Upper lobe of left lung (tissue), 6 donors: Measurements from ENCODE around the gene ALPP. TPM values are rescaled to one million over a fixed set of nuclear protein-coding genes. Genes with fewer than 3 reads are reported as not detected.

Experiments
- ATAC-seq, 2 donors: fragments of 200-7000 bp; cut with Tn5 transposase; one replicate each; pipeline ENCODE4 v1.9.1; 2022; ENCODE audit warnings: mild to moderate bottlenecking in 2 of 2, moderate library complexity in 2 of 2; ENCODE audit not compliant: low FRiP score in 2 of 2
- DNase-seq, 2 donors: peaks; one replicate each; pipeline ENCODE4 v3.0.0-alpha.2; 2019 to 2020
- H3K27ac ChIP-seq, 4 donors: fragments of 200-600 bp; sonication (generic); one replicate each; pipeline ENCODE4 v1.5.1; 2016 to 2019
- H3K27me3 ChIP-seq, 4 donors: fragments of 200-600 bp; sonication (generic); one replicate each; pipeline ENCODE4 v1.5.1; 2017 to 2019
- H3K36me3 ChIP-seq, 4 donors: fragments of 200-600 bp; sonication (generic); one replicate each; pipeline ENCODE4 v1.5.1; 2016 to 2019
- H3K4me1 ChIP-seq, 4 donors: fragments of 200-600 bp; sonication (generic); one replicate each; pipeline ENCODE4 v1.5.1; 2018 to 2019
- H3K4me3 ChIP-seq, 4 donors: fragments of 200-600 bp; sonication (generic); one replicate each; pipeline ENCODE4 v1.5.1; 2017 to 2019; ENCODE audit warnings: mild to moderate bottlenecking in 2 of 4, moderate library complexity in 1 of 4
- H3K9me3 ChIP-seq, 4 donors: fragments of 200-600 bp; sonication (generic); one replicate each; pipeline ENCODE4 v1.5.1; 2018 to 2019
- EP300 ChIP-seq, 4 donors: sonication (generic); formaldehyde crosslinking; IDR thresholded peaks; one replicate each; pipeline ENCODE4 v1.5.1; 2017; ENCODE audit warnings: antibody characterized with exemption in 4 of 4, control low read depth in 2 of 4
- POLR2A ChIP-seq, 4 donors: fragments of 450-650 bp; IDR thresholded peaks; one replicate each; pipeline ENCODE4 v1.5.1; 2016 to 2017; ENCODE audit warnings: antibody characterized with exemption in 4 of 4, mild to moderate bottlenecking in 2 of 4
- POLR2AphosphoS5 ChIP-seq, 2 donors: sonication (generic); formaldehyde crosslinking; IDR thresholded peaks; one replicate each; pipeline ENCODE4 v1.5.1; 2017; ENCODE audit warnings: antibody characterized with exemption in 2 of 2
- WGBS, 2 donors: methylation state at CpG; one replicate each; pipeline ENCODE4 v1.1.5; 2017 to 2018; 5-methylcytosine and 5-hydroxymethylcytosine counted together
- total RNA-seq, 6 donors: library from RNA; depleted of rRNA in 4 of 6; stranded (reverse); fragments of >200 nt in 4 of 6; gene quantifications; one replicate each; pipeline versions ENCODE4 v1.1.0 to v1.2.1, GENCODE V29; 2016 to 2021
- TF ChIP-seq, protein P1 (sequence below), 6 experiments: fragments of 450-650 bp in 4 of 6; fragments of 200-600 bp in 2 of 6; sonication (generic) in 2 of 6; IDR thresholded peaks; one replicate each; pipeline ENCODE4 v1.5.1; 2016 to 2019; ENCODE audit warnings: antibody characterized with exemption in 6 of 6
- donor health status: DM: no; HTN: no; CAD: no; lungs with moderate emphysema.
- donor health status: DM: no; HTN: yes; CAD: no; lungs with severe emphysema.

ALPP gene
- total RNA-seq, 6 donors from 2014 or later: 4.8 to 59.1 (median 30.8) TPM

DNA sequence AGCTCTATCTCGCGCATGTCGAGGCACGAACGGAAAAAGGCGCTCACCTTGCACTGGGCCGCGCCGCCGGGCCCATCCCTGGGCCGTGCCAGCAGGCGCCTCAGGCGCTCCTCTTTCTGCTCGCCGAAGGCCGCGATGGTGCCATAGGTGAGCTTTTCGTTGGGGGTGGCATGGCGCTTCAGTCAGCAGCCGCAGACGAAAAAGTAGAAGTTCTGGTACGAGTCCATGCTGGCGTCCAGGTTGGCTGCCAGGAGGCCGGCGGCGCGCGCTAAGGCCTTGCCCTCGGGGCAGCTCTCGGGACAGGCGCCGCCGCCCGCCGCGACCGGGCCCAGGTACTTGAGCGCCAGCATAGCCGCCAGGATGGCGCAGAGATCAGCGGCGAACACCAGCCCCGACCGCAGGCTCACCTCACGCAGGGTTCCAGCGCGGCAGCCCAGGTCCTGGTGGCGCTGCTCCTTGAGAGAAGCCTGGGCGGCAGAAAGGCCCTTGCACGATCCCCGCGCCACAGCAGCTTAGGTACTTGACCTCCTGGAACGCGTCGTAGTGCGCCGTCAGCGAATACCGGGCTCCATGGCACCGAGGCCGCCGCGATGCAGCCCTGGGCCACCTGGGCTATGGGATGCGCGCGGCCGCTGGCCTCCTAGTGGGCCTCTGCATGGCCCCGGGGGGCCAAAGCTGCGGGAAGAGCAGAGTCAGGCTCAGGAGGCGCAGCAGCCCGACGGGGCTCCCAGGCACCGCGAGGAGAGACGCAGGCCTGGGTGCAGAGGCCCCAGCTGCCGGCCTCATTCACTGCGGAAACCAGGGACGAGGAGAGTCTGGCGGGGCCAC is 40.9 kb downstream of the ALPP start:
- peaks cover 0 to 33% (median 14%) of the 10 kb centered on the region in 4 donors for H3K27me3 ChIP-seq
- peaks cover 0 to 10% (median 0%) of the 10 kb centered on the region in 4 donors for H3K9me3 ChIP-seq
- TF ChIP-seq, protein P1, sequence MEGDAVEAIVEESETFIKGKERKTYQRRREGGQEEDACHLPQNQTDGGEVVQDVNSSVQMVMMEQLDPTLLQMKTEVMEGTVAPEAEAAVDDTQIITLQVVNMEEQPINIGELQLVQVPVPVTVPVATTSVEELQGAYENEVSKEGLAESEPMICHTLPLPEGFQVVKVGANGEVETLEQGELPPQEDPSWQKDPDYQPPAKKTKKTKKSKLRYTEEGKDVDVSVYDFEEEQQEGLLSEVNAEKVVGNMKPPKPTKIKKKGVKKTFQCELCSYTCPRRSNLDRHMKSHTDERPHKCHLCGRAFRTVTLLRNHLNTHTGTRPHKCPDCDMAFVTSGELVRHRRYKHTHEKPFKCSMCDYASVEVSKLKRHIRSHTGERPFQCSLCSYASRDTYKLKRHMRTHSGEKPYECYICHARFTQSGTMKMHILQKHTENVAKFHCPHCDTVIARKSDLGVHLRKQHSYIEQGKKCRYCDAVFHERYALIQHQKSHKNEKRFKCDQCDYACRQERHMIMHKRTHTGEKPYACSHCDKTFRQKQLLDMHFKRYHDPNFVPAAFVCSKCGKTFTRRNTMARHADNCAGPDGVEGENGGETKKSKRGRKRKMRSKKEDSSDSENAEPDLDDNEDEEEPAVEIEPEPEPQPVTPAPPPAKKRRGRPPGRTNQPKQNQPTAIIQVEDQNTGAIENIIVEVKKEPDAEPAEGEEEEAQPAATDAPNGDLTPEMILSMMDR (IDR thresholded peaks at IDR 0.05): no peak
- TF ChIP-seq EP300 (IDR thresholded peaks at IDR 0.05): no peak
- no peak for TF ChIP-seq POLR2A (IDR thresholded peaks at IDR 0.05)
- no peak for TF ChIP-seq POLR2AphosphoS5 (IDR thresholded peaks at IDR 0.05)
- peak overlapping the region in 3 of 4 donors; percentile 26 to 41 (median 39) for H3K4me3 ChIP-seq
- H3K4me1 ChIP-seq: peaks cover 13 to 32% (median 28%) of the 10 kb centered on the region in 4 donors
- ATAC-seq: peak in 1 of 2 donors; percentile 7
- H3K36me3 ChIP-seq: no peaks in the 10 kb centered on the region
- H3K27ac ChIP-seq: peak overlapping the region in 2 of 4 donors; percentile 5 to 44
- 7 to 25% methylated on average over 4 to 19 of the region's 79 CpGs for WGBS, 2 donors
- peak in 1 of 2 donors; percentile 84 for DNase-seq

DNA sequence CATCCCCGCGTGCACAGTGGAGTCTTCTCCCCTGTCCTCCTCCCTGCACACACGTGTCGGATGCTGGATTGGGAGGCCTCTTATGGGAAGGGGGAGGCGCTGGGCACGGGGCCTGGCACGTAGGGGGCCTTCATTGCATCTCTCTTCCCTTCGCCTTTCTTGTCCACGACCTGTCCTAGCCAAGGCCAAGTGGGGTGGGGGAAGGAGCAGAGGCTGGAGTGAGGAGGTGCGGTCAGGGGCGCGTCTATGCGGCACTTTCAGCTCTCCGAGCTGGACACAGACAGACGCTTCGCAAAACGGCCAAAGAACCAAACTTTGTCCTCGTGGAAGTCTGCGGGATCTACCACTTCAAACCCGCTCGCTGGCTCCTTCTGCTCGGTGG is 41.5 kb downstream of the ALPP start:
- no peak for ATAC-seq
- H3K4me3 ChIP-seq: peak overlapping the region in 3 of 4 donors; percentile 24 to 41 (median 41)

GRCh38 chr2:232420463-232421188 is 42.1 kb downstream of the ALPP start:
- Histone ChIP-seq H3K36me3 (no peaks in the 10 kb centered on the region), H3K9me3 (peaks cover 0 to 10% (median 0%) of the 10 kb centered on the region in 4 donors), H3K27ac (peak overlapping the region in 1 of 4 donors; percentile 25), H3K4me1 (peaks cover 13 to 32% (median 28%) of the 10 kb centered on the region in 4 donors), H3K27me3 (peaks cover 0 to 33% (median 14%) of the 10 kb centered on the region in 4 donors), H3K4me3 (peak overlapping the region in 3 of 4 donors; percentile 24 to 41 (median 41))
- peak in 1 of 2 donors; percentile 13 for ATAC-seq
- TF ChIP-seq EP300 (IDR thresholded peaks at IDR 0.05): no peak
- TF ChIP-seq POLR2A (IDR thresholded peaks at IDR 0.05): peak in 1 of 4 donors; percentile 13
- DNase-seq: peak in 1 of 2 donors; percentile 87
- WGBS, 2 donors: 4 to 5% methylated on average over 12 to 37 of the region's 79 CpGs

More for the DNA sequence above, 41.5 kb downstream of the ALPP start:
- no peaks in the 10 kb centered on the region for H3K36me3 ChIP-seq
- WGBS, 2 donors: 7 to 8% methylated on average over 10 to 18 of the region's 22 CpGs
- H3K4me1 ChIP-seq: peaks cover 13 to 32% (median 28%) of the 10 kb centered on the region in 4 donors
- H3K27me3 ChIP-seq: peaks cover 0 to 33% (median 14%) of the 10 kb centered on the region in 4 donors
- peaks cover 0 to 10% (median 0%) of the 10 kb centered on the region in 4 donors for H3K9me3 ChIP-seq
- no peak for TF ChIP-seq POLR2A (IDR thresholded peaks at IDR 0.05)
- TF ChIP-seq EP300 (IDR thresholded peaks at IDR 0.05): no peak
- TF ChIP-seq, protein P1 (IDR thresholded peaks at IDR 0.05): no peak
- no peak for TF ChIP-seq POLR2AphosphoS5 (IDR thresholded peaks at IDR 0.05)
- no peak overlapping the region for H3K27ac ChIP-seq
- no peak for DNase-seq

DNA sequence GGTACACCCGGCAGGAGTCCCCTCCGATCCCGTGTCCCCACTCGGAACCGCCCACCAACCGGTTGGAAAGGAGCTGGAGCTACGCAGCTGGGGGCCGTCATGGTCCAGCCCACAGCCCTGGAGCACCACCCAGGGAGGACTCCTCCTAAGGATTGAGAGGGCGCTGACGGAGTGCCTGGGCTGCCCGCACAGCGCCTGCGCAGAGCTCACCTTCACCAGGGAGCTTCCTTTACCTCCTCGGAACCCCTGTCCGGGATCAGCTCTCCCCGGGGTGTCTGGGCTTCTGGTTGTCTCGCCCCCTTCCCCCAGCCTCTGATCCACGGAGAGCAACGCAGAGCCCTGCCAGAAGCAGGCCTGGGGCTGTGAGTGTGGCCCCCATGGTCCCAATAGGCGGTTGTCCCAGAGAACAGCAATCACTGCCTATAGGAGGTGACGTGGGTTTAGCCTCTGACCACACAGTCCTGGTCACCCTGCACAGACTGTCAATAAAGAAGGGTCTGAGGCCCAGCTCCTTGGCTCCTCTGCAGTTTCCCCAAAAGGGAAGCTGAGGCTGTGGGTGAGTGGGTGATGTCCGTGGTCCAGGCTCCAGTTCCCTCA is 42.7 kb downstream of the ALPP start:
- Histone ChIP-seq H3K36me3 (no peaks in the 10 kb centered on the region), H3K27me3 (peaks cover 0 to 33% (median 14%) of the 10 kb centered on the region in 4 donors), H3K4me1 (peaks cover 13 to 32% (median 28%) of the 10 kb centered on the region in 4 donors), H3K9me3 (peaks cover 0 to 10% (median 0%) of the 10 kb centered on the region in 4 donors), H3K4me3 (peak overlapping the region in 3 of 4 donors; percentile 24 to 41 (median 41)), H3K27ac (no peak overlapping the region)
- whole genome bisulfite sequencing, 2 donors: 19 to 45% methylated on average over 8 to 10 of the region's 22 CpGs
- DNase-seq (no peak), ATAC-seq (no peak)
- TF ChIP-seq EP300 (IDR thresholded peaks at IDR 0.05): no peak
- TF ChIP-seq, protein P1 (IDR thresholded peaks at IDR 0.05): no peak
- no peak for TF ChIP-seq POLR2A (IDR thresholded peaks at IDR 0.05)
- TF ChIP-seq POLR2AphosphoS5 (IDR thresholded peaks at IDR 0.05): no peak
